GM20000 (cell line): ENCODE results near the gene GRIK5.

ENCODE experiments used
- DNase-seq: peaks from one replicate; pipeline ENCODE4 v3.0.0; 2012; ENCODE audit warnings: low spot score
- TF ChIP-seq, protein P1 (sequence below): IDR thresholded peaks from 2 replicates; pipeline ENCODE4 v1.5.1; 2012; ENCODE audit warnings: mild to moderate bottlenecking, control low read depth; ENCODE audit errors: extremely low read depth, missing control alignments

Gene GRIK5

DNA sequence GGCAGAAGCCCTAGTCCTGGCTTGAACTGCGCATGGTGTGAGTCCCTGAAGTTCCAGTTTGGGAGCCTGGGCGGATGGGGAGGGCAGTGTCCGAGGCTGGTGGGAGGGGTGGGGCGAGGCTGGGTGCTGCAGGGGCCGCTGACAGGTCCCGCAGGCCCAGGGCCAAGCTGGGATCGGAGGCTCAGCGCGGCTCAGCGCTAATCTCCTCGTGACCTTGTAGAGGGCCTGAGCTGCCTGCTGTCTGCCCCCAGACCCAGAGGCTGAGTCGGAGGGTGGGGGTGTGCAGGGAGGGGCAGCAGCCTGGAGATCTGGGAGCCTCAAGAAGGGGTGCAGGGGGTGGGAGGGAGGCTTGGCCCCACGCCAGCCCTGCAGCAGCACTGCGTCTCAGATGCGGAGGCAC, 79.0 kb downstream of the GRIK5 start:
- no peak for DNase-seq
- TF ChIP-seq, protein P1, sequence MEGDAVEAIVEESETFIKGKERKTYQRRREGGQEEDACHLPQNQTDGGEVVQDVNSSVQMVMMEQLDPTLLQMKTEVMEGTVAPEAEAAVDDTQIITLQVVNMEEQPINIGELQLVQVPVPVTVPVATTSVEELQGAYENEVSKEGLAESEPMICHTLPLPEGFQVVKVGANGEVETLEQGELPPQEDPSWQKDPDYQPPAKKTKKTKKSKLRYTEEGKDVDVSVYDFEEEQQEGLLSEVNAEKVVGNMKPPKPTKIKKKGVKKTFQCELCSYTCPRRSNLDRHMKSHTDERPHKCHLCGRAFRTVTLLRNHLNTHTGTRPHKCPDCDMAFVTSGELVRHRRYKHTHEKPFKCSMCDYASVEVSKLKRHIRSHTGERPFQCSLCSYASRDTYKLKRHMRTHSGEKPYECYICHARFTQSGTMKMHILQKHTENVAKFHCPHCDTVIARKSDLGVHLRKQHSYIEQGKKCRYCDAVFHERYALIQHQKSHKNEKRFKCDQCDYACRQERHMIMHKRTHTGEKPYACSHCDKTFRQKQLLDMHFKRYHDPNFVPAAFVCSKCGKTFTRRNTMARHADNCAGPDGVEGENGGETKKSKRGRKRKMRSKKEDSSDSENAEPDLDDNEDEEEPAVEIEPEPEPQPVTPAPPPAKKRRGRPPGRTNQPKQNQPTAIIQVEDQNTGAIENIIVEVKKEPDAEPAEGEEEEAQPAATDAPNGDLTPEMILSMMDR: no peak

DNA sequence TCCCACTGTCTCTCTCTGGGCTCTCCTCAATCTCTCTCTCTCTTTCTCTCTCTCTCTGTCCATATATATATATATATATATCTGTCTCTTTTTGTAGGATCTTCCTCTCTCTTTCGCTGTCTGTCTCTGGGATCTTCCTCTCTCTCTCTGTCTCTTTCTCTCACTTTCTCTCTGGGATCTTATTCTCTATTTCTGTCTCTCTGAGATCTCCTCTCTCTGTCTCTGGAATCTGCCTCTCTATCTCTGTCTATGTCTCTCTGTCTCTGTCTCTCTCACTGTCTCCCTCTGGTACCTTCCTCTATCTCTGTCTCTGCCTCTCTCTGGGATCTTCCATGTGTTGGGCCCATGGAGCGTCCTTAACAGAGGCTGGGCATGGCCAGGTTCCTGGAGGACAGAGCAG, 79.4 kb downstream of the GRIK5 start:
- no peak for DNase-seq
- TF ChIP-seq, protein P1: no peak

DNA sequence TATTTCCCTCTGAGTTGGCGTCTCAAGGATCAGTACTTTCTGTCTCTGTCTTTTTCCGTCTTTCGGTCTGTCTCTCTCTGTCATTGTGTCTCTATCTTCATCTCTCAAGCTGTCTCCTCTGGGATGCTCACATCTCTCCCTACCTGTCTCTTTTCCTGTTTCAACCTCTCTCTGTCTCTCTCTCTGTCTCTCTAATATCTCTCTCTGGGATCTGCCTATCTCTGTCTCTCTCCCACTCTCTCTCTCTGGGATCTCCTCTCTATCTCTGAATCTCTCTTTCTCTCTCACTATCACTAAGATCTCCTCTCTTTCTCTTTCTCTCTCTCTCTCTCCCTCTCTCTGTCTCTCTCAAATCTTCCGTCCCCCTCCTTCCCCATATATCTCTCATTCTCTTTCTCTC, 80.0 kb downstream of the GRIK5 start:
- TF ChIP-seq, protein P1: no peak
- DNase-seq: no peak

DNA sequence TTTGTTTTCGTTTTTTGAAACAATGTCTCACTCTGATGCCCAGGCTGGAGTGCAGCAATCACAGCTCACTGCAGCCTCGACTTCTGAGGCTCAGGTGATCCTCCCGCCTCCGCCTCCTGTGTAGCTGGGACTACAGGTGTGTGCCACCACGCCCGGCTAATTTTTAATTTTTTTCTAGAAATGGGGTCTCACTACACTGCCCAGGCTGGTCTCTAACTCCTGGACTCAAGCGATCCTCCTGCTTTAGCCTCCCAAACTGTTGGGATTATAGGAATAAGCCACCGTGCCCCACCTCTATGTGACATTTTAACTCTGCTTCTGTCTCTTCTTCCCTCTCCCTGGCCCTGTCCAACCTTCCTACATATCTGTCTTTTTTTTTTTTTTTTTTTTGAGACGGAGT, 81.1 kb downstream of the GRIK5 start:
- TF ChIP-seq, protein P1: no peak
- no peak for DNase-seq

DNA sequence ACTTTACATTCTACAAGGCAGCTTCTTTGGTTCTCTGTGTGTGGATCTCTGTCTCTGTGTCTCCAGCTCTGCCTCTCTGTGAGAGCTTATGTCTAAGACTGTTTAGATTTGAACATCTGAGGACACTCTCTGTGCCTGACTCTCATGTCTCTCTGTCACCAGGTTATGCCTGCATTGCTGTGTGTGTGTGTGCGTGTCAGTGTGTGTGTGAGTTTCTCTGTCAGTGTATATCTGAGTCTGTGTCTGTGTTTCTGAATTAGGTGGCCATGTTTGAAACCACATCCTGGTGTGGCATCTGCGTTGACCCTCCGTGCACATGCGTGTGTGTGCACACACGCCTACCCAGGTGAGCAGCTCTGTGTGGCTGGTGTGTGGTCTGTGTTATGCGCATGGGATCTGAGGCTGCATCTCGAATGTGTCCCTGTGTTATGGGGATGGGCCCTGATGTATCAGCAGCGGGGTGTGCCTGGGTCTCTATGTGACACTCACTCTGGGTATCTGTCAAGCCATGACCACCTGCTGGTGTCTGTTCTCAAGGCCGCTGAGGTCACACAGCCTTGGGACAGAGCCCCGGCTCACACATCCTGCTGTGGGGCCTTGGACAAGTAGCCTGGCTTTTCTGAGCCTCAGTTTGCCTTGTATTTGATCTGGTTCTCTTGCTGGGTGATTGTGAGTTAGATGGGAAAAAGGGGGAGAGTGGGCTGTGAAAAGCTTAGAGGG, 82.7 kb downstream of the GRIK5 start:
- no peak for DNase-seq

DNA sequence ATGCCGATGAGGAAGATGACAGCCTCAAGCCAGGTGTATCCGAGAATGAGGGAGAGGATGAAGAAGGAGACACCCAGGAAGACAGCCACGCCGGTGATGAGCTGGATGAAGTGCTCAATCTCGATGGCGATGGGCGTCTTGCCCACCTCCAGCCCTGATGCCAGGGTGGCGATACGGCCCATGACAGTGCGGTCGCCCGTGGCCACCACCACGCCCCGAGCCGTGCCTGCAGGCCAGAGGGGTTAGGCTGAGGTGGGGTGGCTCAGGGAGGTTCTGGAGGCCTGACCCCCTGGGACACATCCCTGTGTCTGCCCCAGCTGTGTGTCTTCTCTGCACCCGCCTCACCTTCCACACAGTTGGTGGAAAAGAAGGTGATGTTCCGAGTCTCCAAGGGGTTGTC, 85.0 kb downstream of the GRIK5 start:
- TF ChIP-seq, protein P1: no peak
- no peak for DNase-seq

More for the DNA sequence above, 82.7 kb downstream of the GRIK5 start:
- TF ChIP-seq, protein P1: no peak

DNA sequence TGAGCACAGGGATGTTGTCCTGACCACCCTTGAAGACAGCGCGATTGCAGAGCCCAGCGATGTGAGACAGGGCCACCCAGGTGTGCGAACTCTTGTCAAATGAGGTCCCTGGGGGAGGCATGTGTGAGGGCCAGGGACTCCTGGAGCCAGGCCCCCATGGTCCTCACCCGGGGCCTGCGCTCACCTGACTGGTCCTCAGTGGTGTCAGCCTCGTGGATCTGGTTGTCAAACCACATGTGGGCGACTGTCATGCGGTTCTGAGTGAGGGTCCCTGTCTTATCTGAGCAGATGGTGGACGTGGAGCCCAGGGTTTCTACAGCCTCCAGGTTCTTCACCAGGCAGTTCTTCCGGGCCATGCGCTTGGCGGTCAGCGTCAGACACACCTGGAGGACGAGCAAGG, 88.3 kb downstream of the GRIK5 start:
- DNase-seq: no peak
- TF ChIP-seq, protein P1: no peak
